HuH-7.5 (cell line): ENCODE data around the gene OPN1MW3.
"Not testable (repeated sequence)": the region's sequence is repeated elsewhere in the genome, so short reads cannot be mapped to it uniquely, and the experiment has no call there.

Experiments used
- DNase-seq: peaks from one replicate; pipeline ENCODE4 v3.0.0; 2011; ENCODE audit warnings: low spot score

Gene OPN1MW3

DNA sequence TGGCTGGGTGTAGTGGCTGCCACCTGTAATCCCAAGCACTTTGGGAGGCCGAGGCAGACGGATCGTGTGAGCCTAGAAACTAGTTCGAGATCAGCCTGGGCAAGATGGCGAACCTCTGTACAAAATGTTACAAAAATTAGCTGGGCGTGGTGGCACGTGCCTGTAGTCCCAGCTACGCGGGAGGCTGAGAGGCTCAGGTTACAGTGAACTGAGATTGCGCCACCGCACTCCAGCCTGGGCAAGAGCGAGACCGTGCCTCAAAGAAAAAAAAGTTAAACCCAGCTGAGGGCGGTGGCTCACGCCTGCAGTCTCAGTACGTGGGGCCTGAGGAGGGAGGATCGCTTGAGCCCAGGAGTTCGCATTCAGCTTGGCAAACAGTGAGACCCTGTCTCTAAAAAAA, 39.3 kb downstream of the OPN1MW3 start:
- no peak for DNase-seq

DNA sequence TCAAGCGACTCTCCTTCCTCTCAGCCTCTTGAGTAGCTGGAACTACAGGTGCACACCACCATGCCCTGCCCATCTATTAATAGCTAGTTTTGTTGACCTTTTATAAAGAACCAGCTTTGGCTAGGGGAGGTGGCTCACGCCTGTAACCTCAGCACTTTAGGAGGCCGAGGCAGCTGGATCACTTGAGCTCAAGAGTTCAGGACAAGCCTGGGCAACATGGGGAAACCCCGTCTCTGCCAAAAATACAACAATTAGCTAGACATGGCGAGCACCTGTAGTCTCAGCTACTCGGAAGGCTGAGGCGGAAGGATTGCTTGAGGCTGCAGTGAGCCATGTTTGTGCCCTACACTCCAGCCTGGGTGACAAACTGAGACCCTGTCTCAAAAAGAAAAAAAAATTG, 40.9 kb downstream of the OPN1MW3 start:
- DNase-seq: no peak

DNA sequence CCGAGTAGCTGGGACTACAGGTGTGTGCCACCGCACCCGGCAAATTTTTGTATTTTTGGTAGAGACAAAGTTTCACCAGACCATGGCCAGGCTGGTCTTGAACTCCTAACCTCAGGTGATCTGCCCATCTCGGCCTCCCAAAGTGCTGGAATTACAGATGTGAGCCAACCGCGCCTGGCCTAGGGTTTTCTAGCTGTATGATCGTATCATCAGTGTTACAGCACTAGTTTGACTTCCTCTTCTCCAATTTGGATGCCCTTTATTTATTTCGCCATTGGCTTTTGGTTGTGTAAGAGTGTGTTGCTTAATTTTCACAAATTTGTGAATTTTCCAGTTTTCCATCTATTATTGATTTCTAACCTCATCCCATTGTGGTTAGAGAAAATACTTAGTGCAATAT, 43.4 kb downstream of the OPN1MW3 start:
- DNase-seq: no peak

DNA sequence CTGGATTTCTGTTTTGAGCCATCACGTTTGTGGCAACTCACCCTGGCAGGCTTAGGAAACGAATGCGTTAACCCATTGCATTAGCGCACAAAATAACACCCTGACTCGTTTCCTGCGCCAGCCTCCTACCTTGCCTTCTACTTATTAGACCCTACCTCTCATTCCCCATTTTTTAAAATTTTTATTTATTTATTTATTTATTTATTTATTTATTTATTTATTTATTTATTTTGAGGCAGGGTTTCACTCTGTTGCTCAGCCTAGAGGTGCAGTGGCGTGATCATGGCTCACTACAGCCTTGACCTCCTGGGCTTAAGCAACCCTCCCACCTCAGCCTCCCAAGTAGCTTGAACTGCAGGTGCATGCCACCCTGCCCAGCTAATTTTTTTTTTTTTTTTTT, 45.6 kb downstream of the OPN1MW3 start:
- DNase-seq: not testable (repeated sequence)

DNA sequence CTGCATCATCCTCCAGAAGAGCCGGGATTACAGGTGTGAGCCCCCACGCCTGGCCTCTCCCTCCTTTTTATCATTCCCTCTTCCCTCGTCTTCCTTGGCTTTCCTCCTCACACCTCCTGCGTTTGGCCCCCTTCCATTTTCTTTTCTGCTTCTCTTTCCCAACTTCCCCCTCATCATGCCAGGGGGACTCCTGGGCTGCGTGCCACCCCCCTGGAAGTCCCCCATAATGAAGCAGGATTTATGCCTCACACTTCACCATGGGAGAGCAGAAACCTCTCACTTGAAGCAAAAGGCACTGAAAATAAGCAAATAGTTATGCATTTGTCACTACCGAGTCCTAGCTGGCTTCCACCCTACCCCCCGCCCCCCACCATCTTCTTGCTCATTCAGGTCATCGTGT, 46.1 kb downstream of the OPN1MW3 start:
- no peak for DNase-seq

DNA sequence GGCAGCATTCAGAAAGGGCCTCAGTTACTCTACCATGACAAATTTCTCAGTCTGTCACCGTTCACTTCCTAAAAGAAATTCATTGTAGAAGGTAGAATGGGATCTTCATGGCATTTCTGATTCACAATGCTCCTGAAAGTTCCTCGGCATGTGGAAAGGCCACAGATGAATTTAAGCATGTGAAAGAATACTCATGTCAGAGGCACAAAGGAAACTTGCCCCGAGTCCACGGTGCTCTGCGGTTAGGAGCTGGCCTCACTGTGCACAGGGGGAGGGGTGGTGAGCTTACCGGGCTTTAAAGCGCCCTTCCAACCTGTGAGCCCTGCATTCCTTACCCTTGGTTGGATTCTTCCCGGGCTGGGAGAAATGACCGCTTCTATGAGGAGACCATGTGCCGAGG, 47.5 kb downstream of the OPN1MW3 start:
- no peak for DNase-seq

DNA sequence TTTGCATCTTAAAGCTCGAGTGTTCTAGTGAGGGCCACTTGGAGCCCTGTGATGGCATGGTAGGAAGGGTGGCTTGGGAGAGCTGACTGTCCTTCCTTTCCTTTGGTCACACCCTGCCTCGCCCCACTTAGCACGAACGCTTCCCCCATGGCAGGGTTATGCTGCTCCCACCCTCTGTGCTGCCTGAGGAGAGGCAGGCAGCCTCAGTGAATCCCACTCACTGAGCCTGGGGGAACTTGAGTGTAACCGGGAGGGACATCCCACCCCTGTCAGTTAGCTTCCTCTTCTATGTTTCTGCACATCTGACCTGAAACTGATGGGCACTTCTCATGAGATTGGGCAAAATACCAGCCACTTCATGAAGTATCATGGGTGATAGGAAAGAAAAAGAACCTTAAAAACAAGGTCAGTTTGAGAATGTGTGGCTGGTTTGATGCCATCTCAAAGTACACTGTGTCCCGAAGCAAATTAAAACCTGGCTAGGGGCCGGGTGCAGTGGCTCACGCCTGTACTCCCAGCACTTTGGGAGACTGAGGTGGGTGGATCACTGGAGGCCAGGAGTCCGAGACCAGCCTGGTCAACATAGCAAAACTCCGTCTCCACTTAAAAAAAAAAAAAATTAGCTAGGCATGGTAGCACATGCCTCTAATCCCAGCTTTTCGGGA, 48.3 kb downstream of the OPN1MW3 start:
- no peak for DNase-seq

DNA sequence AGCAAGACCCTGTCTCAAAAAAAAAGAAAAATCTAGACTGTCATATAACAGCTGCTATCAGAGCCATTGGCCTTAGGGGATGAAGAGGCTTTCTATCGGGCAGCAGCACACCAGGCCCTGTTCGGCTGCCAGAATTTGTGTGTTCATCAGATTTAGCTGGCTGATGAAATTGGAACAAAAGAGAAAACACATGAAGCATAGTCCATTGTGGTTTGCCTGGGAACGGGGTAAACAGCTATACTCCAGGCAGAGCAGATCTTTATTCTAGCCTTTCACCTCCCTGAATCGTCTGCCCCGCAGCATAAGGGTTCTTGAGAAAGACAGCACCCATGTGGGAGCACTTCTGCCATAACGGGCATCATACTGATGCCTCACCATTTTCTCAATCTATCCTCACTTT, 49.8 kb downstream of the OPN1MW3 start:
- DNase-seq: no peak

DNA sequence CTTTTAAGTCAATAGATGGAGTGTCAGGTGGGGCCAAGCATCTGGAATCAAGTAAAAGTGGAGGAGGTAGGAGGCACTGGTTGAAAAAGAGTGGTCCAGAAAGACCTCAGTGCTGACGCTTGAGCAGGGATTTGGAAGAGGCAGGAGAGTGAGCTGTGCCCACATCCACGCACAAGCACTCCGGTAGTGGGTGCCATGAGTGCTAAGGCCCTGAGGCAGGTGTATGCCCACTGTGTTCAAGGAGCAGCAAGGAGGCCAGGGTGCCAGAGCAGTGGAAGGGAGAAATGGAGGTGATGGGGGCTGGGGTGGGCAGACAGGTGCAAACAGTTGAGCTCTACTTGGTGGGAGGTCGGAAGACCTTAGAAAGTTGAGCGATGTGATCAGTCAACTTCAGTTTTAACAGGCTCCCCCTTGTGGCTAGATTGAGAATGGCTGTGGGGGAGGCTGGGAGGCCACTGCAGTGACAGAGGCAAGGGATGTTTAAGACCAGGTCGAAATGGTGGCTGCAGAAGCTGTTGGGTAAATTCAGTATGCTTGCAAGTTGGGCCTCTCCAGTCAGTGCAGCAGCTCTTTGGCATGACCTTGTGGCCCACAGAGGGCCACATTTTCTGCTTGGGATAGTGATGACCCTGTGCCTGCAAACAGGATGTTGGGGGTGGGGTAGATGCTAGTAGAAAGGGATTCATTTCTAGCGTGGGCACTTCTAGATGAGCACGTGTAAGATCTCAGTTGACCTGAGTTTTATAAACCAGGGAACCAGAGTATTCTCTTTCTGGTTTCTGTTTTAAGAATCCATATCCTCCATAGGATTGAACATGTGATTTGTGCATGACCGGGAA, 50.9 kb downstream of the OPN1MW3 start:
- peak; percentile 37 for DNase-seq

DNA sequence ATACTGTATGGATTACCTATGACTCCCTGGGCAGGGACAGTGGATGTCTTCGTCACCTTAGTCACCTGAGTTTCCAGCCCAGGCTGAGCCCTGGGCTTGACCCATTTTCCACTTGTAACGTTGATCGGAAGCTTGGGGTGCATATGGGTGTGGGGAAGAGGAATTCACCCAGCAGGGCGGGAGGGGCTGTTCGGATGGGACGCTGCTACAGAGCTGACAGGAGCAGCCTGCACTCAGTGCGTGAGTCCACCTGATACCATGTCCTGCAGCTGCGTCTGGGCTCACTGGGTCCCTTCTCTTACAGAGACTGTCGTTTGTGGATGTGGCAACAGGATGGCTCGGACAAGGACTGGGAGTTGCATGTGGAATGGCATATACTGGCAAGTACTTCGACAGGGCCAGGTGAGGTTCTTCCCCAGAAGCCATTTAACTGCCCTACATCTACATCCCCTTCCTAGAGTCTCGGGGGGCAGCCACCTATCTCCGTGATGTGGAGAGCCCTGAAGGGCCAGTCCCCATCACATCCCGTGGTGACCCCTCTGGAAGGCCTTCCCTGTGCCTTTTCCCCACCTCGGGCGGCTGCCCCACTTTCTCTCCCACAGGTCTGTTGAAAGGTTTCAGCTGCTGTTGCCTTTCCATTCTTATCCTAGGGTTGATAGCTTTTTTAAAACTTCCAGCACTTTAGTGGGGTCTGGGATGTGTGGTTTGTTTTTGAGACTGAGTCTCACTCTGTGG, 51.8 kb downstream of the OPN1MW3 start:
- no peak for DNase-seq

DNA sequence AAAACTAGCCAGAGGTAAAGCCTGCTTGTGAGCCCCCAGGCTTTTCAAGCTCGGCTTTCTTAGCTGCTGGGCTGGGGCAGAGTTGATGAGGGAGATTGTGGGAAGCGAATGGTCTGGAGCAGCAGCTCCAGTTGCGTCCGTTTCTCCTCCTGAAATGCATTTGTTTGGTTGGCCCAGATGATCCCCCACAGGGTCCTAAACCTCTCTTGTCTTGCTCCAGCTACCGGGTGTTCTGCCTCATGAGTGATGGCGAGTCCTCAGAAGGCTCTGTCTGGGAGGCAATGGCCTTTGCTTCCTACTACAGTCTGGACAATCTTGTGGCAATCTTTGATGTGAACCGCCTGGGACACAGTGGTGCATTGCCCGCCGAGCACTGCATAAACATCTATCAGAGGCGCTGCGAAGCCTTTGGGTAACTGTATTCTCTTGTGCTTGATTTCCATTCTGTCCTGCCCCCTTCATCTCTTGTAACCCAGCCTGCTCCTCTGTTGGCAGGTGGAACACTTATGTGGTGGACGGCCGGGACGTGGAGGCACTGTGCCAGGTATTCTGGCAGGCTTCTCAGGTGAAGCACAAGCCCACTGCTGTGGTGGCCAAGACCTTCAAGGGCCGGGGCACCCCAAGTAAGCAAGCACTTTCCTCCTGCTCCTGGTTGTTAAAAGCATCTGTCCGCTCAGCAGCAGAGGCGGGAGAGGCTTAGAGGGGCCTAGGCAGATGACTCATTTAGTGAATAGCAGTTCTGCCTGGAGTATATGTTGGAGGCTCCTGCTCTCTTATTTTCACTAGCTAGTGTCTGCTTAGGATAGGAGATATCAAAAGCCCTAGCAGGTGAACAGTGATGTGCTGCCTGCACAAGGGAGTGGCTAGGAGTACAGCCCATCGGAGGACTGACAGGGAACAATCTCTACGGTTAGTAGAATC, 53.5 kb downstream of the OPN1MW3 start:
- DNase-seq: no peak

DNA sequence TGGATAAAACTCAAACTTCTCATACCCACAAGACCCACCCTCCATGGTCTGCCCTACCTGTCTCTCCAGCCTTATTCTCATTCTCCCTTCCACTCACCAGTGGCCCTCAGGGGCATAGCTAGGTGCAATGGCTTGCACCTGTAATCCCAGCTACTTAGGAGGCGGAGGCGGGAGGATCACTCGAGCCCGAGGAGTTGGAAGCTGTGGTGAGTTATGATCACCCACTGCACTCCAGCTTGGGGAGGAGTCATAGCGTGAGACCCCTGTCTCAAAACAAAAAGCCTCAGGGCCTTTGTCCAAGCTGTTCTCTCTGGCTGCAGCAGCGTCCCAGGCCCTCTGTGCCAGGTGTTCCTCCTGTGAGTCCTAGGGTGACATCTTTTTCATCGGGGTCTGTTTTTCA, 54.7 kb downstream of the OPN1MW3 start:
- DNase-seq: no peak

DNA sequence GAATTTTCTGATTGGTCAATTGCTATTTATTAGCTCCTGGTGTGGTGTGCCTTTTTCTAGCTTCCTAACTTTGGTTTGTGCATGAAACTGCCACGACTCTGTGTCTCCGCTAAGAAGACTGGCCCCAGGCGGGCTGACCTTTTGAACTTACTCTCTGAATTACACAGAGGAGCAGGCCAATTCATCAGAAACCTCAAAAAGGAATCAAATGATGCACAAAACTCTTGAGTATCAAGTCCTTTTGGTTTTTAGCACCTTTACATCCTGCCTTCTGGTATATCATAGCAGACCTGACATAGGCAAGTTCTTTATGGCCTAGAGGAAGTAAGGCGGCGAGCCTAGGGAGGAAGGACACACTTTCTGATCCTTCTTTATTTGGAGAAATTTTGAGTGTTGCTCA, 55.8 kb downstream of the OPN1MW3 start:
- no peak for DNase-seq

DNA sequence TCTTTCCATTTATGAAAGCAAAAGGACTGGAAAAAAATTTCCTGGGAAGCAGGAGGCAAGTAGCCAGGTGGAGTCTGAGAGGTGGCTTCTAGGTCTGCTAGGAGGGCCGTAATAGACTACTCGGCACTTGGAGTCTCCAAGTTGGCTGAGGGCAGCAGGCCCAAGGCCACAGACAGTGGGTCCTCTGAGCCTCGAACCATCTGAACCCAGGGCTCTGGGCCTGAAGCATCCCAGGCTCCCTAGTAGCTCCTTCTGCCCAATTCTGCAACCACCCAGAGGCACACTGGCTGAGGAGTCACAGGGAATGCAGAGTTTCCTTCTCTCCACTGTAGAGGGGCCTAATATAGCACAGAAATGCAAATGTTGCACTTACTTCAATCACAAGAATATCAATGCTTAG, 58.0 kb downstream of the OPN1MW3 start:
- DNase-seq: no peak

DNA sequence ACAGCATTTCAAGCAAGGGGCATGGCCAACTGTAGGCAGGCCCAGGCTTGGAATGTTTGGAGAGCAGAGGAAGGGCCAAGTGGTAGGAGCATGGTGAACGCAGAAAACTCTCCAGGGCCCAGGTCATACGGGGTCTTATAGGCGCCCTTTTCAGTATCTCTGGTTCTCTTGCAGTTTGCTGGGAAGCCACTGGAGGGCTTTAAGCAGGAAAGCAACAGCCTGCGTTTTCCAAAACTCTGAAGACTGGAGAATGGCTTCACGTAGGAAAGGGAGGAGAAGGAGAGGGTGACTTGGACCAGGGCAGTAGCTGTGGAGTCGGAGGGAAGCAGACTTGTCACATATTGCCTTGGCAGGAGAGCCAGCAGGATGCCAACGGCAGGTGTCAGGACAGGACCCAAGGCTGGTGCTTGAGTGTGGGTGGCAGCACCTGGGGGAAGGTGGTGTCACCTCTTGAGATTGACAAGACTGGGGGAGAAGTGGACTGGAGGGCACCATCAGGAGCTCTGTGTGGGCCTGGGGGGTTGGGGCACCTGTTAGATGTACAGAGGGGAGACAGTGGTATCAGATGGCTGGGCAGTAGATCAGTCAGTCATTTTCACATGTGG, 60.1 kb downstream of the OPN1MW3 start:
- no peak for DNase-seq

DNA sequence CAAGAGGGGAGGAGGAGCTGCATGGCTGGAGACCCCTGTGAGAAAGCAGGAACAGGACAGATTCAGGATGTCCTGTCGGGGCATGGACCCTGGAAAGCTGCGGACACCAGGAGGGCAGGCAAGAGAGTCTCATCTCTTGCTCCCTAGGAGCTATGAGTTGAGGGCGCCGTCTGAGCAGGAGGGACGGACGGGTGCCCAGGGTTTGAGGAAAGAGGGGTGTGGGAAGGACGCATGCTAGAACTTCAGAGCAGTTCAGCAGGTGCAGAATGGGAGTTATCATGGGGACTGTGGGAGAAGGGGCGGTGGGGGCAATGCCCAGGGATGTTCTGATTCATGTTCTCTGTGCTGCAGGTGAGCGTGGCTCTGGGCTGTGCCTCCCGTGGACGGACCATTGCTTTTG, 63.0 kb downstream of the OPN1MW3 start:
- DNase-seq: no peak
